SK-N-SH treated with all-trans-retinoic acid at 6 μM for 48 hours (cell line): ENCODE data around the gene SIRT7.

Source experiments
- ARNTL ChIP-seq: fragments of 450-650 bp; formaldehyde crosslinking; IDR thresholded peaks from 2 replicates; pipeline ENCODE4 v1.5.0; 2020; ENCODE audit warnings: low read depth, mild to moderate bottlenecking, moderate library complexity, borderline replicate concordance
- GLIS3 ChIP-seq: fragments of 250-450 bp; sonication (Bioruptor Pico); IDR thresholded peaks from 2 replicates; pipeline ENCODE4 v1.5.0; 2020; ENCODE audit warnings: mild to moderate bottlenecking, moderate library complexity
- ISL1 ChIP-seq: fragments of 250-450 bp; sonication (Bioruptor Pico); IDR thresholded peaks from 2 replicates; pipeline ENCODE4 v2.1.2; 2022; ENCODE audit warnings: mild to moderate bottlenecking, moderate library complexity
- PPARA ChIP-seq: fragments of 250-450 bp; sonication (Bioruptor Pico); IDR thresholded peaks from 2 replicates; pipeline ENCODE4 v1.5.0; 2020; ENCODE audit warnings: mild to moderate bottlenecking, borderline replicate concordance
- RARB ChIP-seq: fragments of 250-450 bp; sonication (Bioruptor Pico); IDR thresholded peaks from 2 replicates; pipeline ENCODE4 v1.8.0; 2021; ENCODE audit warnings: mild to moderate bottlenecking, moderate library complexity
- SNAI2 ChIP-seq: fragments of 250-450 bp; sonication (Bioruptor Pico); IDR thresholded peaks from 2 replicates; pipeline ENCODE4 v1.5.0; 2020; ENCODE audit warnings: mild to moderate bottlenecking, moderate library complexity
- TCF4 ChIP-seq: fragments of 250-450 bp; sonication (Bioruptor Pico); IDR thresholded peaks from 2 replicates; pipeline ENCODE4 v1.8.0; 2021; ENCODE audit warnings: mild to moderate bottlenecking, moderate library complexity, borderline replicate concordance
- ZFP3 ChIP-seq: fragments of 250-450 bp; sonication (Bioruptor Pico); IDR thresholded peaks from 2 replicates; pipeline ENCODE4 v1.5.0; 2020; ENCODE audit warnings: mild to moderate bottlenecking, moderate library complexity
- ZFP30 ChIP-seq: fragments of 450-650 bp; formaldehyde crosslinking; IDR thresholded peaks from 2 replicates; pipeline ENCODE4 v1.5.0; 2022; ENCODE audit warnings: mild to moderate bottlenecking, moderate library complexity
- ZNF565 ChIP-seq: fragments of 450-650 bp; formaldehyde crosslinking; conservative IDR thresholded peaks from 2 replicates; pipeline ENCODE4 v1.5.0; 2020; ENCODE audit warnings: low read depth, mild to moderate bottlenecking, moderate library complexity
- TF ChIP-seq, protein P1 (sequence below): fragments of 250-450 bp; sonication (Bioruptor Pico); IDR thresholded peaks from 2 replicates; pipeline ENCODE4 v1.8.0; 2020; ENCODE audit warnings: mild to moderate bottlenecking, moderate library complexity, borderline replicate concordance
- TF ChIP-seq, protein P2 (sequence below): fragments of 250-450 bp; sonication (Bioruptor Pico); IDR thresholded peaks from 2 replicates; pipeline ENCODE4 v1.5.1; 2021; ENCODE audit warnings: mild to moderate bottlenecking, moderate library complexity
- TF ChIP-seq, protein P3 (sequence below): fragments of 250-450 bp; sonication (Bioruptor Pico); IDR thresholded peaks from 2 replicates; pipeline ENCODE4 v1.5.1; 2020; ENCODE audit warnings: low read depth, mild to moderate bottlenecking, moderate library complexity
- TF ChIP-seq, protein P4 (sequence below): fragments of 250-450 bp; sonication (Bioruptor Pico); IDR thresholded peaks from 2 replicates; pipeline ENCODE4 v1.8.0; 2021; ENCODE audit warnings: low read depth, mild to moderate bottlenecking, moderate library complexity, borderline replicate concordance

DNA sequence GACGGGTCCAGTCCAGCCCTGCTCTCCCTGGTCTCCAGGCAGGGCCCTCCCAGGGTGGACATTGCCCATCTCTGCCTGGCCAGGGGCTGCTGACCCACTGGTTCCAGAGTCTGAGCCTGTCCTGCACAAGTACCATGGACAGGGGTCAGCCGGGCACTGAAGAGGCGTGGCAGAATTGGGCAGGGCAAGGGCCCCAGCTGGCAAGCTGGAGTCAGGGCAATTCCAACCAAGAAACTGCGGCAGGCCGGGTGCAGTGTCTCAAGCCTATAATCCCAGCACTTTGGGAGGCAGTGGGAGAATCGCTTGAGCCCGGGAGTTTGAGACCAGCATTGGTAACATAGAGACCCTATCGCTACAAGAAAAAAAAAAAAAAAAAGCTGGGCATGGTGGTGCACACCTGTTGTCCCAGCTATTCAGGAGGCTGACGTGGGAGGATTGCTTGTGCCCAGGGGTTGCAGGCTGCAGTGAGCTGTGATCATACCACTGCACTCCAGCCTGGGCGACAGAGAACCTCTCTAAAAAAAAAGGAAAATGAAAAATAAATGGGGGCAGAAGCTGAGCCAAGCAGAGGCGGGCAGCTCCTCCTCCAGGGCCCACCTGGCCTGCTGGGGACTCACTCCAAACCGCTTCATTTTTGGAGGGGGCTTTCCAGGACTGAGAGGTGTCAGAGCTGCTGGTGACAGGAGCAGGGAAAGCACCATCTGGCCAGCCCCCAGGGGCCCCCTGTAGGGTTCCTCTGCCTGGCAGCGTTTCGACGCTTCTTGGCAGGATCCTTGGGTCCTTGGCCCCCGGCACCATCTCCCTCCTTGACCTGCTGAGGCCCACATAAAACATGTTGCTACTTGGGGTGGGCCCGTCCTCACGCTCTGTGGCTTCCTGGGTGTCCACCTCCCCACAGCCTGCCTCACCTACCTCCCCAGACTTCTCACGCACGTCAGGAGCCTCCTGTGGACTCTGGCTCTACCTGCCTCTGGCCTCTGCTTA is 12.5 kb upstream of the SIRT7 start:
- no peak for TF ChIP-seq ISL1 (CRISPR knock-in tag)
- no peak for TF ChIP-seq ZFP3 (CRISPR knock-in tag)
- no peak for TF ChIP-seq TCF4 (CRISPR knock-in tag)
- TF ChIP-seq, protein P1, sequence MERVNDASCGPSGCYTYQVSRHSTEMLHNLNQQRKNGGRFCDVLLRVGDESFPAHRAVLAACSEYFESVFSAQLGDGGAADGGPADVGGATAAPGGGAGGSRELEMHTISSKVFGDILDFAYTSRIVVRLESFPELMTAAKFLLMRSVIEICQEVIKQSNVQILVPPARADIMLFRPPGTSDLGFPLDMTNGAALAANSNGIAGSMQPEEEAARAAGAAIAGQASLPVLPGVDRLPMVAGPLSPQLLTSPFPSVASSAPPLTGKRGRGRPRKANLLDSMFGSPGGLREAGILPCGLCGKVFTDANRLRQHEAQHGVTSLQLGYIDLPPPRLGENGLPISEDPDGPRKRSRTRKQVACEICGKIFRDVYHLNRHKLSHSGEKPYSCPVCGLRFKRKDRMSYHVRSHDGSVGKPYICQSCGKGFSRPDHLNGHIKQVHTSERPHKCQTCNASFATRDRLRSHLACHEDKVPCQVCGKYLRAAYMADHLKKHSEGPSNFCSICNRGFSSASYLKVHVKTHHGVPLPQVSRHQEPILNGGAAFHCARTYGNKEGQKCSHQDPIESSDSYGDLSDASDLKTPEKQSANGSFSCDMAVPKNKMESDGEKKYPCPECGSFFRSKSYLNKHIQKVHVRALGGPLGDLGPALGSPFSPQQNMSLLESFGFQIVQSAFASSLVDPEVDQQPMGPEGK (CRISPR knock-in tag) = no peak
- TF ChIP-seq, protein P2, sequence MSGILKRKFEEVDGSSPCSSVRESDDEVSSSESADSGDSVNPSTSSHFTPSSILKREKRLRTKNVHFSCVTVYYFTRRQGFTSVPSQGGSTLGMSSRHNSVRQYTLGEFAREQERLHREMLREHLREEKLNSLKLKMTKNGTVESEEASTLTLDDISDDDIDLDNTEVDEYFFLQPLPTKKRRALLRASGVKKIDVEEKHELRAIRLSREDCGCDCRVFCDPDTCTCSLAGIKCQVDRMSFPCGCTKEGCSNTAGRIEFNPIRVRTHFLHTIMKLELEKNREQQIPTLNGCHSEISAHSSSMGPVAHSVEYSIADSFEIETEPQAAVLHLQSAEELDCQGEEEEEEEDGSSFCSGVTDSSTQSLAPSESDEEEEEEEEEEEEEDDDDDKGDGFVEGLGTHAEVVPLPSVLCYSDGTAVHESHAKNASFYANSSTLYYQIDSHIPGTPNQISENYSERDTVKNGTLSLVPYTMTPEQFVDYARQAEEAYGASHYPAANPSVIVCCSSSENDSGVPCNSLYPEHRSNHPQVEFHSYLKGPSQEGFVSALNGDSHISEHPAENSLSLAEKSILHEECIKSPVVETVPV = no peak
- TF ChIP-seq ZFP30 = no peak
- no peak for TF ChIP-seq RARB (CRISPR knock-in tag)
- TF ChIP-seq GLIS3 = no peak
- no peak for TF ChIP-seq ARNTL (CRISPR knock-in tag)
- no peak for TF ChIP-seq ZNF565 (CRISPR knock-in tag)
- no peak for TF ChIP-seq SNAI2 (CRISPR knock-in tag)
- TF ChIP-seq, protein P3, sequence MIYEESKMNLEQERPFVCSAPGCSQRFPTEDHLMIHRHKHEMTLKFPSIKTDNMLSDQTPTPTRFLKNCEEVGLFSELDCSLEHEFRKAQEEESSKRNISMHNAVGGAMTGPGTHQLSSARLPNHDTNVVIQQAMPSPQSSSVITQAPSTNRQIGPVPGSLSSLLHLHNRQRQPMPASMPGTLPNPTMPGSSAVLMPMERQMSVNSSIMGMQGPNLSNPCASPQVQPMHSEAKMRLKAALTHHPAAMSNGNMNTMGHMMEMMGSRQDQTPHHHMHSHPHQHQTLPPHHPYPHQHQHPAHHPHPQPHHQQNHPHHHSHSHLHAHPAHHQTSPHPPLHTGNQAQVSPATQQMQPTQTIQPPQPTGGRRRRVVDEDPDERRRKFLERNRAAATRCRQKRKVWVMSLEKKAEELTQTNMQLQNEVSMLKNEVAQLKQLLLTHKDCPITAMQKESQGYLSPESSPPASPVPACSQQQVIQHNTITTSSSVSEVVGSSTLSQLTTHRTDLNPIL (CRISPR knock-in tag) = no peak
- TF ChIP-seq, protein P4, sequence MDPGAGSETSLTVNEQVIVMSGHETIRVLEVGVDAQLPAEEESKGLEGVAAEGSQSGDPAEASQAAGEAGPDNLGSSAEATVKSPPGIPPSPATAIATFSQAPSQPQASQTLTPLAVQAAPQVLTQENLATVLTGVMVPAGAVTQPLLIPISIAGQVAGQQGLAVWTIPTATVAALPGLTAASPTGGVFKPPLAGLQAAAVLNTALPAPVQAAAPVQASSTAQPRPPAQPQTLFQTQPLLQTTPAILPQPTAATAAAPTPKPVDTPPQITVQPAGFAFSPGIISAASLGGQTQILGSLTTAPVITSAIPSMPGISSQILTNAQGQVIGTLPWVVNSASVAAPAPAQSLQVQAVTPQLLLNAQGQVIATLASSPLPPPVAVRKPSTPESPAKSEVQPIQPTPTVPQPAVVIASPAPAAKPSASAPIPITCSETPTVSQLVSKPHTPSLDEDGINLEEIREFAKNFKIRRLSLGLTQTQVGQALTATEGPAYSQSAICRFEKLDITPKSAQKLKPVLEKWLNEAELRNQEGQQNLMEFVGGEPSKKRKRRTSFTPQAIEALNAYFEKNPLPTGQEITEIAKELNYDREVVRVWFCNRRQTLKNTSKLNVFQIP = no peak
- no peak for TF ChIP-seq PPARA (CRISPR knock-in tag)
